ENCODE results near the gene PYGB. TPM values are rescaled to one million over a fixed set of nuclear protein-coding genes. Genes with fewer than 3 reads are reported as not detected.

The PYGB gene
- total and polyA plus RNA-seq, 2 experiments from 2014 or later, result 45.3 to 61.1 TPM

DNA sequence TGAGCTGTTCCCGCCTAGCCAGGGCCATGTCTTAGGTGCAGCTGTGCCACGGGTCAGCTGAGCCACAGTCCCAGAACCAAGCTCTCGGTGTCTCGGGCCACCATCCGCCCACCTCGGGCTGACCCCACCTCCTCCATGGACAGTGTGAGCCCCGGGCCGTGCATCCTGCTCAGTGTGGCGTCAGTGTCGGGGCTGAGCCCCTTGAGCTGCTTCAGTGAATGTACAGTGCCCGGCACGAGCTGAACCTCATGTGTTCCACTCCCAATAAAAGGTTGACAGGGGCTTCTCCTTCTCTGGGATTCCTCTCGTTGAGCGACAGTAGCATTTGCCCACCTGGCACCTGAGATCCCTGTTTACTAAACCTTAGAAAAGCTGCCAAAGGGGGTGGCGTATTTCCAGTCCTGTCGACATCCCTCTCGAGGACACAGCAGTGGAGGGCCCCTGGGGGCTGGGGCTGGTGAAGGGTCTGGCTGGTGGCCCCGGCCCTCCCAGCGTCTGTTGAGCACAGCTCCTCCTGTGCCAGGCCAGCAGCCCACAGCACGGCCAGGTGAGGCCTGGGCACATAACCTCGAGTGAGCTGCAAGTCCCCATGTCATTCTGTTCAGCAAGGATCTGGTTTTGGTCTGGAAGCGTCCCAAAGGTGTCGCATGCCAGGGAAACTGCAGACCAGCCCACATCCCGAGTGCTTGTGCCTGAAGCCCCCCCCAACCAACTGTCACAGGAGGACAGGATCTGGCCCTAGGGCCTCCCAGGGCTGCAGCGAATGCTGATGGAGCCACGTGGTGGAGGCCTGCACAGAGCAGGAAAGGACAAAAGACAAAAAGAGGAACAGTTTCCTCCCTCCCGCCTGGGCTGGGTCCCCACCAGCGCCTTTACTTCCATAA lies 21.2 kb upstream of the PYGB start:
- H3K4me3 ChIP-seq, result no peak overlapping the region
- no peak overlapping the region for H2AFZ ChIP-seq
- TF ChIP-seq EZH2 (IDR thresholded peaks at IDR 0.05; ENCODE audit: borderline replicate concordance) (no peak), EZH2phosphoT487 (IDR thresholded peaks at IDR 0.05; ENCODE audit: low read depth, severe bottlenecking, unreplicated experiment) (no peak)
- TF ChIP-seq, protein P1, sequence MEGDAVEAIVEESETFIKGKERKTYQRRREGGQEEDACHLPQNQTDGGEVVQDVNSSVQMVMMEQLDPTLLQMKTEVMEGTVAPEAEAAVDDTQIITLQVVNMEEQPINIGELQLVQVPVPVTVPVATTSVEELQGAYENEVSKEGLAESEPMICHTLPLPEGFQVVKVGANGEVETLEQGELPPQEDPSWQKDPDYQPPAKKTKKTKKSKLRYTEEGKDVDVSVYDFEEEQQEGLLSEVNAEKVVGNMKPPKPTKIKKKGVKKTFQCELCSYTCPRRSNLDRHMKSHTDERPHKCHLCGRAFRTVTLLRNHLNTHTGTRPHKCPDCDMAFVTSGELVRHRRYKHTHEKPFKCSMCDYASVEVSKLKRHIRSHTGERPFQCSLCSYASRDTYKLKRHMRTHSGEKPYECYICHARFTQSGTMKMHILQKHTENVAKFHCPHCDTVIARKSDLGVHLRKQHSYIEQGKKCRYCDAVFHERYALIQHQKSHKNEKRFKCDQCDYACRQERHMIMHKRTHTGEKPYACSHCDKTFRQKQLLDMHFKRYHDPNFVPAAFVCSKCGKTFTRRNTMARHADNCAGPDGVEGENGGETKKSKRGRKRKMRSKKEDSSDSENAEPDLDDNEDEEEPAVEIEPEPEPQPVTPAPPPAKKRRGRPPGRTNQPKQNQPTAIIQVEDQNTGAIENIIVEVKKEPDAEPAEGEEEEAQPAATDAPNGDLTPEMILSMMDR (IDR thresholded peaks at IDR 0.05; ENCODE audit: poor library complexity), result no peak
- H3K36me3 ChIP-seq (replicated peaks; ENCODE audit: insufficient read depth, low read depth), result no peaks in the 10 kb centered on the region
- WGBS (ENCODE audit: low lambda C conversion rate, missing lambda C conversion rate), result 85% methylated on average over 27 of the region's 28 CpGs
- no peaks in the 10 kb centered on the region for H3K9me3 ChIP-seq (ENCODE audit: low read depth)
- H3K4me2 ChIP-seq, result no peak overlapping the region
- H3K9me2 ChIP-seq (replicated peaks; ENCODE audit: insufficient read depth), result no peaks in the 10 kb centered on the region
- H3K27me3 ChIP-seq, result no peaks in the 10 kb centered on the region
- H3K4me1 ChIP-seq (ENCODE audit: insufficient read depth), result peaks cover 19% of the 10 kb centered on the region
- H4K20me1 ChIP-seq (ENCODE audit: insufficient read depth, poor library complexity, severe bottlenecking), result no peaks in the 10 kb centered on the region
- H3K27ac ChIP-seq, result no peak overlapping the region
- DNase-seq (ENCODE audit: low spot score), result no peak
- no peaks in the 10 kb centered on the region for H3K79me2 ChIP-seq

DNA sequence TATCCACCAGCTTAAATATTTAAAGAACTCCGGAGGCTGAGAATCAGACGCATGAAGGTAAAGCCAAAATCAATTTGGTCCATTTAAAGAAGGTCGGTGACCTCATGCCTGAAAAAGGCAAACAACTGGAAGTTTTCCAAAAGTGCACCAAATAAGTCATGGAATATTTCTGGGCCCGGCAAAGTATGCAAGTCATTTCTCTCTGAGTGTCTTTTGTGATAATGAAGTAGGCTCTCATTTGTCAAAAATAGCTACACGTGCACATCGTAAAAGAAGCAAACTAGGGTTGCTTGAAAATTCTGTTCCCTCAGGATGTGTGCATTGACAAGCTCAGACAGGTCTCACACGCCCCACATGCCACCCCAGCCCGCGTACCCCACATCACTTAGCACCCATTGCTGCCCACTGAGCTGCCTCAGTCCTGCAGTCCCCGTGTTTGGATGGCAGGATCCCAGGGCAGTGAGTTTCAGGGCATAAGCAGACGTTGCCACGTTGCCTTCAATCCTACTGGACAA lies 20.5 kb upstream of the PYGB start:
- Histone ChIP-seq H3K4me2 (no peak overlapping the region), H3K4me1 (ENCODE audit: insufficient read depth) (peaks cover 18% of the 10 kb centered on the region), H3K27ac (no peak overlapping the region), H2AFZ (no peak overlapping the region), H3K9me3 (ENCODE audit: low read depth) (no peaks in the 10 kb centered on the region), H3K79me2 (no peaks in the 10 kb centered on the region), H3K36me3 (replicated peaks; ENCODE audit: insufficient read depth, low read depth) (no peaks in the 10 kb centered on the region), H3K9me2 (replicated peaks; ENCODE audit: insufficient read depth) (no peaks in the 10 kb centered on the region), H3K4me3 (no peak overlapping the region), H4K20me1 (ENCODE audit: insufficient read depth, poor library complexity, severe bottlenecking) (no peaks in the 10 kb centered on the region), H3K27me3 (no peaks in the 10 kb centered on the region)
- DNase-seq (ENCODE audit: low spot score), result no peak
- no peak for TF ChIP-seq EZH2phosphoT487 (IDR thresholded peaks at IDR 0.05; ENCODE audit: low read depth, severe bottlenecking, unreplicated experiment)
- TF ChIP-seq, protein P1 (IDR thresholded peaks at IDR 0.05; ENCODE audit: poor library complexity), result no peak
- TF ChIP-seq EZH2 (IDR thresholded peaks at IDR 0.05; ENCODE audit: borderline replicate concordance), result no peak
- WGBS (ENCODE audit: low lambda C conversion rate, missing lambda C conversion rate), result 73% methylated on average over 12 of the region's 12 CpGs

DNA sequence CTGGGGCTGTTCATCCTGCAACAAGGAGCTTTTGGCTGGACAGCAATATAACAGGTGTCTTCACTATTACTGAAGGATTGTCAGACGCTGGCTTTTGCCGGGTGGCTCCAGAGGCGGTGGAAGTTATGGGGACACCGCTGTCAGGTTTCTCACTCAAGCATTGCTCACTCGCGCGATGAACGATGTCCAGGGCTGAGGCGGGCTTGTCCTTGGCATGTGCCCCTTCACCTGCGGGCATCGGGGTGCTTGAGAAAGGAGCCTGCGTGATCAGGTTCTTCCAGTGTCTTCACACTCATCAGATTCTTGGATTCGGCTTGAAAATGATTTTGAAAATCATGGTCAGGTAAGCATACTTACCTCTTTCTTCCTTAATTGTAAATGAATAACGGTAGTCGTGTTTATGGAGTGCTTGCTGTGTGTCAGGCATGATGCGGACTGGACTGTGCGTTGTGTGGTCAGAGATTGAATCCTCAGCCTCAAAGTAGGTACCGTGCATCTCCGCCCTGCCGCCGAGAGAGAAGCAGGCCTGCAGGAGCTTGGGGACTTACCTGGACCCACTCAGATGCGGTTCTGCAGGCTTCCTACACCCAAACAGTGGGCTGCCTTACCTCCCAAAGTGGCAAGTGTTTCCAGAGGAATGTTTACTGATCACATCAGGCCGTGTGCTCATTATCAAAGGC lies 18.3 kb upstream of the PYGB start:
- no peak for TF ChIP-seq EZH2phosphoT487 (IDR thresholded peaks at IDR 0.05; ENCODE audit: low read depth, severe bottlenecking, unreplicated experiment)
- TF ChIP-seq, protein P1 (IDR thresholded peaks at IDR 0.05; ENCODE audit: poor library complexity), result no peak
- no peak for TF ChIP-seq EZH2 (IDR thresholded peaks at IDR 0.05; ENCODE audit: borderline replicate concordance)
- Histone ChIP-seq H3K36me3 (replicated peaks; ENCODE audit: insufficient read depth, low read depth) (no peaks in the 10 kb centered on the region), H3K4me3 (no peak overlapping the region), H3K79me2 (no peaks in the 10 kb centered on the region), H2AFZ (no peak overlapping the region), H3K27me3 (no peaks in the 10 kb centered on the region), H3K4me2 (no peak overlapping the region), H3K9me3 (ENCODE audit: low read depth) (no peaks in the 10 kb centered on the region), H3K9me2 (replicated peaks; ENCODE audit: insufficient read depth) (no peaks in the 10 kb centered on the region), H3K27ac (no peak overlapping the region), H4K20me1 (ENCODE audit: insufficient read depth, poor library complexity, severe bottlenecking) (no peaks in the 10 kb centered on the region), H3K4me1 (ENCODE audit: insufficient read depth) (peaks cover 23% of the 10 kb centered on the region)
- no peak for DNase-seq (ENCODE audit: low spot score)
- WGBS (ENCODE audit: low lambda C conversion rate, missing lambda C conversion rate), result 91% methylated on average over 23 of the region's 23 CpGs

All from hepatocyte (in vitro differentiated cells).